GM15510 (cell line): ENCODE results near the gene PRM2.

Experiments
- POLR2A ChIP-seq: IDR thresholded peaks from 3 replicates; pipeline ENCODE4 v1.6.1; 2011; ENCODE audit warnings: borderline replicate concordance; ENCODE audit not compliant: insufficient read length; ENCODE audit errors: extremely low read depth

The PRM2 gene

GRCh38 chr16:11312718-11313492 lies 36.6 kb upstream of the PRM2 start:
- TF ChIP-seq POLR2A: no peak

DNA sequence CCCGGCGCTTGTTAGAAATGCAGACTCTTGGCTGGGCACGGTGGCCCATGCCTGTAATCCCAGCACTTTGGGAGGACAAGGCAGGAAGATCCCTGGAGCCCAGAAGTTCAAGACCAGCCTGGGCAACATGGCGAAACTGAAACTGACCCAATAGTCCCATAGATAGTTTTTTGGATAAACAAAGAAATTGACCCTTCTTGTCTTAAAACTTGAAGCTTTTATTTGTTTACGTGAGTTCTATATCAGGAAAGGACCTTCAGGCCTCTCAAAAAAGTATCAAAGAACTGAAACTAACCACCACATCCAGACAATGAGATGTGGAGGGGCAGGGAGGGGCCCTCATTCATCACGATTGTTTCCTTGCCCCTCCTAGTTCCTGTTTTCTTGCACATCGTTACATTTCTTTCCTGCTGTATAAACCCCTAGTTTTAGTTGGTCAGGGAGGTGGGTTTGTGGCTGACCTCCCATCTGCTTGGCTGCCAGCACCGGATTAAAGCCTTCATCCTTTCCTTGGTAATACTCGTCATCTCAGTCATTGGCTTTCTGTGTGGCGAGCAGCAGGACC lies 34.8 kb upstream of the PRM2 start:
- TF ChIP-seq POLR2A: no peak

GRCh38 chr16:11310634-11310977 lies 34.3 kb upstream of the PRM2 start:
- no peak for TF ChIP-seq POLR2A

DNA sequence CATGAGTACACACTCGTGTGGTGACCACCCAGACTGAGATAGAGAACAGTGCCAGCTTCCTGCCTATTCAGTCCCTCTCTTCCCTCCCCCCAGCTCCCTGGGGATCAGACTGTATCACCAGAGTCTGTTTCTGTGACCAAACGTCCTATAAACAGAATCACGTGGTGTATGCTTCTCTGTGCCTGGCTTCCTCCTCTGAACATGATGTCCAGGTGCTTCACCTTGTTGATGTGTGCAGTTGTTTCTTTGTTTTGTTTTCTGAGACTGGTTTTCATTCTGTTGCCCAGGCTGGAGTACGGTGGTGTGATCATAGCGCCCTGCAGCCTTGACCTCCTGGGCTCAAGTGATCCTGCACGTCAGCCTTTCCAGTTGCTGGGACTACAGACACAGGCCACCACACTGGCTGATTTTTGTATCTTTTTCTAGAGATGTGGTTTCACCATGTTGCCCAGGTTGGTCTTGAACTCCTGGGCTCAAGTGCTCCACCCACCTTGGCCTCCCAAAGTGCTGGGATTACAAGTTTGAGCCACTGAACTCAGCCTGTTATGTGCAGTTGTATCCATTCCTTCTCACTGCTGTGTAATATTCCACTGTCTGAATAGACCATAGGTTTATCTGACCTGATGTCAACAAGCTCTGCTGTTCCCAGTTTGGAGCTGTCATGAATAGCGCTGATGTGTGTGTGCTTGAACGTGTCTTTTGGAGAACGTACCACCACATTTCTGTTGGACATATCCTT lies 33.8 kb upstream of the PRM2 start:
- TF ChIP-seq POLR2A: no peak

DNA sequence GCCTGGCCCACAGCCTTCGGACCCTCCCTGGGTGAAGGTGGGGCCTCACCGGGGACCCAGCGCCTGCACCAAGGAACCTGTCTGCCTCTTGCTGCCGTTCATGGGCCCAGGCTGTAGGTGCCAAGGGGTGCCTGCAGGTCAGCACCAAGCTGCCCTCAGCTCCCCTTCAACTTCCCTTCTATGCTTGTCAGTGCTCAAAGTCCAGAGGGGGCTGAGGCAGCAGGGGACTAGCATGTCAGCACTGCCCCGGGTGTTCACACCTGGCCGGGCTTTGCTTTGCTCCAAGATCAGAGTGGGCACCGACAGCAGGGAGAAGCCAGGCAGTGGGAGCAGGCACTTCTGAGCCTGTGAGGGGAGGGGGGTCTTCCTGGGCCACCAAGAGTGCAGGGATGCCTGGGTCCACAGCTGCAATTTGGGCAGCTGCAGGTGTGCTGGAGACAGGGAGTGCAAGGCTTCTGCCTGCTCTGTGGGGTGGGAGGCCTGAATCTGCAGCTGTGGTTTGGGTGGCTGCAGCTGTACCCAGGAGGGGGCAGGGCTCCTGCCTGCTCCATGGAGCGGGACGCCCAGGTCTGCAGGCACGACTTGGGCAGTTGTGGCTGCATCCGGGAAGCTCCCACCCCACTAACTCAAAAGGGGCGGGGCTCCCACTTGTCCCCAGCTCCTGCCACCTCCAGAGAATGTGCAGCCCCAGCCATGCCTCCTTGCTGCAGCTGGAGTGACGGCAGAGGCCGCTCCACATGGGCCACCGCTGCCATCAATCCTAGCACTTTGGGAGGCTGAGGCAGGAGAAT lies 32.4 kb upstream of the PRM2 start:
- TF ChIP-seq POLR2A: no peak

GRCh38 chr16:11307639-11308492 lies 31.6 kb upstream of the PRM2 start:
- no peak for TF ChIP-seq POLR2A

DNA sequence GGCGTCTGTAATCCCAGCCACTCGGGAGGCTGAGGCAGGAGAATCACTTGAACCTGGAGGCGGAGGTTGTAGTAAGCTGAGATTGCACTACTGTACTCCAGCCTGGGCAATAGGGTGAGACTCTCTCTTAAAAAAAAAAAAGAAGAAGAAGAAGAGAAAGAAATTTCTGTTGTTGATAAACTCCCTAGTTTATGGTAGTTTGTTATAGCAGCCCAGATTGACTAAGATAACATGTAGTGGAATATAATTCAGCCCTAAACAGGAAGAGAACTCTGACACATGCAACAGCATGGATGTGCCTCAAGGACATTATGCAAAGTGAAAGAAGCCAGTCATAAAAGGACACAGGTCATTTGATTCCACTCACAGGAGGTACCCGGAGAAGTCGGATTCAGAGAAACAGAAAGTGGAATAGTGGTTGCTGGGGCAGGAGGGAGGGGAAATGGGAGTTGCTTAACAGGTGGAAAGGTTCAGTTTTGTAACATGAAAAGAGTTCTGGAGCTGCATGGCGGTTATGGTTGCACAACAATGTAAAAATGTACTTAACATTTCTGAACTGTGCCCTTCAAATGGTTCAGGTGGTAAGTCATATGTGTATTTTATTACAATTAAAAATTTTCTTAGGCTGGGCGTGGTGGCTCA lies 30.8 kb upstream of the PRM2 start:
- TF ChIP-seq POLR2A: no peak

DNA sequence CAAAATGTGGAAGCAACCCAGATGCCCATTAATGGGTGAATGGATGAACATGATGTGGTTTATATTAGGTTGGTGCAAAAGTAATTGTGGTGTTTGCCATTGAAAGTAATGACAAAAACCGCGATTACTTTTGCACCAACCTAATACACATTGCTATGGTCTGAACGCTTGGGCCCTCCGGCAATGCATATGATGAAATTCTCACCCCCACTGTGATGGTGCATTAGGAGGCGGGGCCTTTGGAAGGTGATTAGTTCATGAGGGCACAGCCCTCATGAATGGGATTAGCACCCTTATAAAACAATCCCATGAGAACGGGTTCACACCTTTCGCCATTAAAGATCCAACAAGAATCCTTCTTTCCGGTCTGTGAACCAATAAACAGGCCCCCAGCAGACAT lies 30.1 kb upstream of the PRM2 start:
- no peak for TF ChIP-seq POLR2A

DNA sequence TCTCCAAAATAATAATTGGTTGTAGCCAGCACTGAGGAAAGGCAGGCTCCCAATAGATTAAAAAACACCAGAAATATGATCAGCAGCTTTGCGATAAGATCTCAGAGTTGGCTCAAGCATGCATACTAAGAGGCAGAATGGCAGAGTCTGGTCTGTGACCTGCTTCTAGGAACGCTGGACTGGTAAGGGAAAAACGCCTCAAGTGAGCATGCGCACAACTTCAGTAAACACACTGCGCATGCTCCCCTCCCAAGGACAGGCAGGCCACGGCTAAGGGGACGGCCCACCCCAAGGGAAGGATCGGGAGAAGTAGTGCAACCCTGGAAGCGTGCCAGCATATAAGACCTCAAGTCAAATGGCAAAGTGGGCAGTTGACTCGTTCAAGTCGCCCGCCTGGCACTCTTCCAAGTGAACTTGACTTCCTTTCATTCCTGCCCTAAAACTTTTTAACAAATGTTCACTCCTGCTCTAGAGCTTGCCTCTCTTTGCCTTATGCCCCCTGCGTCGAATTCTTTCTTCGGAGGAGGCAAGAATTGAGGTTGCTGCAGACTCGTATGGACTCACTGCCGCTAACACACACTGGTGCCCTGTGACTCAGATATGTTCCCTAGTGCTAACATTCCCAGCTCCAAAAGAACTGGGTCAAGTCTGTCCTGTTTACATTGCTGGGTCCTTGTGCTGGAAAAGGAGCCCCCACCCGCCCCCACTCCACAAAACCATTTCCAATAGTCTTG lies 27.3 kb upstream of the PRM2 start:
- TF ChIP-seq POLR2A: no peak

GRCh38 chr16:11302977-11303376 lies 26.7 kb upstream of the PRM2 start:
- no peak for TF ChIP-seq POLR2A

DNA sequence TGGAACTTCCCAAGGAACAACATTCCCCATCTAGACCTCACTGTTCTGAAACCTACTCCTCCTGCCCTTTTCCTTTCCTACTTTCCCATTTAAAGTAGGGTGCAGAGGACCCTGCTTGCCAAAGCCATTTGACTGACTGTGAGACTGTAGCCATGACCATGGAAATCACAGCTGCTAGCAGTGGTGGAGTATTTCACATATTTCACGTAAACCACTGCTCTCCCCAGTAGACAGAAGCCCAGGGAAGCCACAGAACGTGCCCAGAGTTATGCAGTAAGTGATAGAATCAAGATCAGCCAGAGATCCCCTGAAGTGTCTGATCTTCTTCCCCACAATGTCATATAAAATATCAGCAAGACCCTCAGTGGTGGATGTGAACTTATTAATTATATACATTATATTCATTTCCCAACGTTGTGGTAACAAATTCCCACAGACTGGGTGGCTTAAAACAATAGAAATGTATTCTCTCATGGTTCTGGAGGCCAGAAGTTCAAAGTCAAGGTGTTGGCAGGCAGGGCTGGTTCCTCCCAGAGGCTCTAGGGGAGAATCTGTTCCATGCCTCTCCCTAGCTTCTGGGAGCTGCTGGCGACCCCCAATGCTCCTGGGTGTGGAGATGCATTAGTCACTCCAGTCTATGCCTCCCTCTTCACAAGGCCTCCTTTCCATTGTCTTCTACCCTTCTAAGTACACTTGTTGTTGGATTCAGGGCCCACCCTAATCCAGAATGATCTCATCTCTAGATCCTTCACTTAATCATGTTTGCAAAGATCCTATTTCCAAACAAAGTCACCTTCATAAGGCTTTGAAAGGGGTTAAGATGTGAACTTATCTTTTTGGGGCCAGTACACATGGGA lies 25.6 kb upstream of the PRM2 start:
- no peak for TF ChIP-seq POLR2A

DNA sequence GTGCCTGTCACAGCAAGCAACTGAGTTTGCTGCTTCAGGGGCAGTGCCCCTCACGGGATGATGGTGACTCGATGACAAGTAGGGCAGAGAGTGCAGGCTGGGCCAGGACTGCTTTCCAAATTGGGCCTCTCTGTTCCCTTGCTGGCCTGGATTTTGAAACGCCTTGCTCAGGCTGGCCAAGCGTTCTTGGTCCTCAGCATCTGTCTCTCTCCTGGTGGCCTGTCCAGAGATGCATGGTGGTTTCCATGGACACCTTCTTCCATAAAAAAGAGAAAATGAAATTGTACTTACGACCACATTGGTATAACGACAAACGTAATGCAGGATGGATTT lies 24.2 kb upstream of the PRM2 start:
- no peak for TF ChIP-seq POLR2A

- TF ChIP-seq POLR2A: no peak
Measured at GRCh38 chr16:11299865-11300559, 23.7 kb upstream of the PRM2 start.
